T1000 (cell line): Measurements from ENCODE around the gene GPATCH1.
"Not testable (repeated sequence)": the region's sequence is repeated elsewhere in the genome, so short reads cannot be mapped to it uniquely, and the experiment has no call there.

ENCODE experiments used
- DNase-seq: peaks from one replicate; lab custom pipeline; 2025; ENCODE audit warnings: mixed read lengths; lab: John Stamatoyannopoulos, UW

The GPATCH1 gene

GRCh38 chr19:33158365-33158764 is 77.4 kb downstream of the GPATCH1 start:
- DNase-seq: no peak

- DNase-seq: no peak
Measured at GRCh38 chr19:33159149-33159548, 78.2 kb downstream of the GPATCH1 start.

GRCh38 chr19:33159893-33160292 is 78.9 kb downstream of the GPATCH1 start:
- no peak for DNase-seq

DNA sequence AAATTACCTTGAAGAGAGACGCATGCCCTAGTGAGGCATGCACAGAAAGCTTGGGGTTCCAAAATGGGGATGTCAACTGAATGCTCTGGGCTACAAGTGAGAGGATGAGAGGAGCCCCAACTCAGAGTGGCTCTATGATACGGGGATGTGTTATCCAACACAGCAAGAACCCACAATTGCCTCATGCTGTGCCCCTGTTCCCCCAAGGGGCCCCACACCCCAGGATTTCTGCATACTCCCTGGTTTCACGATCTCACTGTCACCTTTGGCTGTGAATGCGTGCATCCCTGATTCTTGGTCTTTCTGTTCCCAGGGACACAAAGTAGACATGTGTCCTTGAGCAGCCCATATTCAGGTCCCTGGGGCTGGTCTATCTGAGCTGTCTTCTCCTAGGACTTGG is 80.2 kb downstream of the GPATCH1 start:
- DNase-seq: no peak

- no peak for DNase-seq
Measured at GRCh38 chr19:33163481-33163880, 82.5 kb downstream of the GPATCH1 start.

- not testable (repeated sequence) for DNase-seq
Measured at GRCh38 chr19:33166037-33166436, 85.1 kb downstream of the GPATCH1 start.

DNA sequence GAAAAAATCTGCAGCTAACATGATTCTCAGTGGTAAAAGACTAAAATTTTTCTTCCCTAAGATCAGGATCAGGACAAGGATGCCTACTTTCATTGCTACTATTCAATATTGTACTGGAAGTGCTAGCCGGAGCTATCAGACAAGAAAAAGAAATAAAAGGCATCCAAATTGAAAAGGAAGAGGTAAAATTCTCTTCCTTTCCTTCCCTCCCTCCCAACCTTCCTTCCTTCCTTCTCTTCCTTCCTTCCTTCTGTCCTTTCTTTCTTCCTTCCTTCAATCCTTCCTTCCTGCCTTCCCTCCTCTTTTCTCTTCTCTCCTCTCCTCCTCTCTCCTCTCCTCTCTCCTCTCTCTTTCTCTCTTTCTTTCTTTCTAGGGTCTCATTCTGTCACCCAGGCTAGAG is 86.5 kb downstream of the GPATCH1 start:
- no peak for DNase-seq

DNA sequence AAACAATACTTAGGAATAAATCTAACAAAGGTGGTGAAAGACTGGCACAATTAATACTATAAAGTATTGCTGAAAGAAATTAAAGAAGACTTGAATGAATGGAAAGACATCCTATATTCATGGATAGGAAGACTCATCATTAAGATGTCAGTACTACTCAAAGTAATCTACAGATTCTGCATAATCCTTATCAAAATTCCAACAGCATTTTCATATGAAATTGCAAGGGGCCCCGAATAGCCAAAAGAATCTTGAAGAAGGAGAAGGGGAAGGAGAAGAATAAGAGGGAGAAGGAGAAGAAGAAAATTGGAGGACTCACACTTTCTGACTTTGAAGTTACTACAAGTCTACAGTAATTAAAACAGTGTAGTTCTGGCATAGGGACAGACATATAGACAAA is 87.5 kb downstream of the GPATCH1 start:
- DNase-seq: no peak

- no peak for DNase-seq
Measured at GRCh38 chr19:33171222-33171795, 90.3 kb downstream of the GPATCH1 start.

- DNase-seq: peak; percentile 7
Measured at GRCh38 chr19:33171916-33172359, 91.0 kb downstream of the GPATCH1 start.

- no peak for DNase-seq
Measured at GRCh38 chr19:33174186-33174585, 93.2 kb downstream of the GPATCH1 start.

GRCh38 chr19:33175156-33175782 is 94.3 kb downstream of the GPATCH1 start:
- no peak for DNase-seq

DNA sequence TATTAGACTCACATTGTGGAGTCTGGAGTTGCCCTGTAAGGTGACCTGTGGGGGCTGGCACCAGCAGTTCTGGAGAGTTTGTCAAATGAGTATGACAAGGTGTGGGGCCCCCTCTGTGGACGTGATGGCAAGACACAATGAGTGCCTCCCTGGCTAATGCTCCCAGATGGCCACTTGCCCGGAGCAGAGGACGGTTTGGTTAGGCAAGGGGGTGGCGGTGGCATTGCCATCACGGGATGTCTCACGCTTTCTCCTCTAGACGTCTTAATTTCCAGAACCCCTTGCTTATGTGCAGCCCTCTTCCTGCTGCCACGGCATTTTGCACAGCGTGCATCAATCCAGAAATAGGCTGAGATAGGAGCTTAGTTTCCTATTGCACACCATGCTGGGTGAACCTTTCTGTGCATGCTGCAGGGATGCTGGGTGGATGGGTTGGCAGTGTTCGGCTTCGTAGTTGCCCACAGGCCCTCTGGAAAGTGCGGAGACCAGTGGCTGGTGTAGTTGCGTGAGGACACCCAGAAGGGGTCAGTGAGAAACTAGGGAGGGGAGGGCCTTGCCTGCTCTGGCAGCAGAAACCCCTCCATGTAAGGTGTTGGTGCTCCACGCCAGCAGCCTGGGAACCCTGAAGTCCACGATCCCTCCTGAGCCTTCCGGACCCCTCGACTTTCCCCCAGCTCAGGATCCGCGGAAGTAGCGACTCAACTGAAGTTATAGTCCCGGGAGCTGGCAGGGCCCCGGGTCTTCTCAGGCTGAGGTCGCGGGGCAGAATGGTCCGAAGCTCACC is 95.1 kb downstream of the GPATCH1 start:
- DNase-seq: no peak

GRCh38 chr19:33176670-33177416 is 95.9 kb downstream of the GPATCH1 start:
- DNase-seq: peak; percentile 99

DNA sequence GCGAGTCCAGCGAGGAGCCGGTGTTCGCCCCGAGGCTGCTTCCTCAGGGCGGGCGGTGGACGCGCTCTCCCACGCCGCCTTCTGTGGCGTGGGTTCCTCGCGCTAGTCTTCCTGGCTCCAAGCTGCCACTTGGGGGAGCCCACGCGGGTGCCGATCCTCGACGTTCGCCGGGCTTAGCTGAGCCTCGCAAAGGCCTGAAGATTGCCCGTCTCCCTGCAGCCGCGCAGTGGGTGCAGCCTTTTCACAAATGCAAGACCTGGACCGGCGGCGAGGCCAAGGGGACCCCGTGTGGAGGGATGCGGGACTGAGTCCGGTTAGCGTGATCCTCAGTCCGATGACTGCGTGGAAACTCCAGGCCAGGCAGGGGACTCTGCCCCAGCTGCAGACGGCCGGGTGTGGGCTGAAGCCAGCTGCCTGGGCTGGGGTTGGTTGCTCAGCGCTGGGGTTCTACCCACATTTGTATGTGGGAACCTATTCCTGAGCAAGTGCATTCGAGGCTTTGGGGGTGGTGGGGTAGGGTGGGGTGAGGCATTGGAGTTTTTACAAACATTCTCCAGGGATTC is 96.5 kb downstream of the GPATCH1 start:
- DNase-seq: no peak
